KMS-11 (cell line): ENCODE measurements around the gene FKRP.

Experiments
- H2AFZ ChIP-seq: fragments of 200-600 bp; sonication (generic); 2 replicates; pipeline ENCODE4 v1.6.1; 2016; ENCODE audit warnings: antibody characterized with exemption, mixed run types, low read depth
- H3K27ac ChIP-seq: fragments of 200-600 bp; sonication (generic); 2 replicates; pipeline ENCODE4 v1.6.1; 2016; ENCODE audit warnings: mild to moderate bottlenecking, mixed run types
- H3K27me3 ChIP-seq: fragments of 200-600 bp; sonication (generic); 2 replicates; pipeline ENCODE4 v1.6.1; 2017; ENCODE audit warnings: mild to moderate bottlenecking, low read depth, mixed run types, moderate library complexity; ENCODE audit not compliant: insufficient read depth
- H3K36me3 ChIP-seq: fragments of 200-600 bp; sonication (generic); 2 replicates; pipeline ENCODE4 v1.6.1; 2017; ENCODE audit warnings: mild to moderate bottlenecking, mixed run types; ENCODE audit not compliant: insufficient read depth
- H3K4me1 ChIP-seq: fragments of 200-600 bp; sonication (generic); 2 replicates; pipeline ENCODE4 v1.6.1; 2016; ENCODE audit warnings: mild to moderate bottlenecking, low read depth, mixed run types; ENCODE audit not compliant: poor library complexity, severe bottlenecking
- H3K4me2 ChIP-seq: fragments of 200-600 bp; sonication (generic); 2 replicates; pipeline ENCODE4 v1.7.0; 2016; ENCODE audit warnings: mild to moderate bottlenecking, mixed run types
- H3K4me3 ChIP-seq: fragments of 200-600 bp; sonication (generic); IDR thresholded peaks from 2 replicates; pipeline ENCODE4 v1.6.1; 2017; ENCODE audit warnings: low read depth, low read length, mixed read lengths; ENCODE audit not compliant: insufficient read depth
- H3K79me2 ChIP-seq: fragments of 200-600 bp; sonication (generic); 2 replicates; pipeline ENCODE4 v1.6.1; 2016; ENCODE audit warnings: low read depth, mixed run types; ENCODE audit not compliant: insufficient read depth
- H3K9ac ChIP-seq: fragments of 200-600 bp; sonication (generic); 2 replicates; pipeline ENCODE4 v1.6.1; 2016; ENCODE audit warnings: mild to moderate bottlenecking, mixed run types
- H4K20me1 ChIP-seq: fragments of 200-600 bp; sonication (generic); 2 replicates; pipeline ENCODE4 v1.6.1; 2016; ENCODE audit warnings: mild to moderate bottlenecking, mixed run types; ENCODE audit not compliant: insufficient read depth
- TF ChIP-seq, protein P1 (sequence below): fragments of 200-600 bp; sonication (generic); conservative IDR thresholded peaks from 2 replicates; pipeline ENCODE4 v1.6.1; 2017; ENCODE audit warnings: low read depth, mild to moderate bottlenecking, antibody characterized with exemption, low read length, moderate library complexity, mixed read lengths

FKRP gene

DNA sequence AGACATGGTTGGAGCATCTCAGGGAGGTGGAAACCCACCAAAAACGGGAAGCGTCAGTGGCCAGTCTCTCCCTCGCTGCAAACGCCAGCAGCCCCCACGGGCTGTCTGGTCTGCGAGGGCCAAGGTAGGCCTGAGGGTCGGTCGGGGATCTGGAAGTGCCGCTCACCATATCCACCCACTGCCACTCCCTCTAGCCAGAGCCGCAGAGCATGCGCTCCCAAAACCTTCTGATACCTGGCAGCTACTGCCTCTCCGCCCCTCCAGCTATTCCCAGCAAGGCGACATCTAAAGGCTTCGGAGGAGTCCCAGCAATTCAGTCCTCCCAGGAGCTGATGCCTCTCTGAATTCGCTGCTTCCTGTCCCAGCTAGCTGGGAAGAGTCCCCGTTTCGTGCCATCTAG, 4.4 kb upstream of the FKRP start:
- no peaks in the 10 kb centered on the region for H3K27me3 ChIP-seq
- TF ChIP-seq, protein P1, sequence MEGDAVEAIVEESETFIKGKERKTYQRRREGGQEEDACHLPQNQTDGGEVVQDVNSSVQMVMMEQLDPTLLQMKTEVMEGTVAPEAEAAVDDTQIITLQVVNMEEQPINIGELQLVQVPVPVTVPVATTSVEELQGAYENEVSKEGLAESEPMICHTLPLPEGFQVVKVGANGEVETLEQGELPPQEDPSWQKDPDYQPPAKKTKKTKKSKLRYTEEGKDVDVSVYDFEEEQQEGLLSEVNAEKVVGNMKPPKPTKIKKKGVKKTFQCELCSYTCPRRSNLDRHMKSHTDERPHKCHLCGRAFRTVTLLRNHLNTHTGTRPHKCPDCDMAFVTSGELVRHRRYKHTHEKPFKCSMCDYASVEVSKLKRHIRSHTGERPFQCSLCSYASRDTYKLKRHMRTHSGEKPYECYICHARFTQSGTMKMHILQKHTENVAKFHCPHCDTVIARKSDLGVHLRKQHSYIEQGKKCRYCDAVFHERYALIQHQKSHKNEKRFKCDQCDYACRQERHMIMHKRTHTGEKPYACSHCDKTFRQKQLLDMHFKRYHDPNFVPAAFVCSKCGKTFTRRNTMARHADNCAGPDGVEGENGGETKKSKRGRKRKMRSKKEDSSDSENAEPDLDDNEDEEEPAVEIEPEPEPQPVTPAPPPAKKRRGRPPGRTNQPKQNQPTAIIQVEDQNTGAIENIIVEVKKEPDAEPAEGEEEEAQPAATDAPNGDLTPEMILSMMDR: no peak
- no peak overlapping the region for H3K9ac ChIP-seq
- H3K36me3 ChIP-seq: no peaks in the 10 kb centered on the region
- peaks cover 88% of the 10 kb centered on the region for H3K79me2 ChIP-seq
- H4K20me1 ChIP-seq: peaks cover 46% of the 10 kb centered on the region
- peaks cover 19% of the 10 kb centered on the region for H3K4me1 ChIP-seq
- no peak overlapping the region for H3K4me3 ChIP-seq
- H3K27ac ChIP-seq: no peak overlapping the region
- H2AFZ ChIP-seq: no peak overlapping the region
- no peak overlapping the region for H3K4me2 ChIP-seq

DNA sequence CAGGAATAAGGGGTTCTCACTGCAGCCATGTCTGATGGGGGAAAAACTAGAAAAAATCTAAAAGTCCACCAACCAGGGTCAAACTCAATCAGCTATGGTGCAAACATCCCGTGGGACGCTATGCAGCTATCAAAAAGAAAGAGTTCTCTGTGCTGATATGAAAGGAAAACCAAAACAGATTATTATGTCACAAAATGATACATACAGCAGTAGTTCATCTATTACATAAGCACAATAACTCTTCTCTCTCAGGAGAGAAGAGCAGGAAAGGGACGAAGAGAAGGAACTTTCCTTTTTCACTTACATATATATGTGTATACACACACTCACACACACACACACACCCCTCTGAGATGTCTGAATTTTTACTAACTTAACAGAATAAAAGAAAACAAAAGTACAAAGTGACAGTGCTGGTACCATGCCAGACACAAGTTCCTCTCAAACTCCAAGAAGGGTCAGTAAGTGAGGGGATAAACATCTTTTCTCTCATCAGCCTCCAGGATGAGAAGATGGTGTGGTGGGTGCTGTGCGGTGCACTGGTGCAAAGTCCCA, 2.9 kb upstream of the FKRP start:
- Histone ChIP-seq H4K20me1 (peaks cover 46% of the 10 kb centered on the region), H2AFZ (no peak overlapping the region), H3K4me2 (no peak overlapping the region), H3K9ac (no peak overlapping the region), H3K79me2 (peaks cover 83% of the 10 kb centered on the region), H3K27ac (no peak overlapping the region), H3K36me3 (no peaks in the 10 kb centered on the region), H3K27me3 (no peaks in the 10 kb centered on the region), H3K4me1 (peaks cover 30% of the 10 kb centered on the region), H3K4me3 (no peak overlapping the region)
- TF ChIP-seq, protein P1: no peak

DNA sequence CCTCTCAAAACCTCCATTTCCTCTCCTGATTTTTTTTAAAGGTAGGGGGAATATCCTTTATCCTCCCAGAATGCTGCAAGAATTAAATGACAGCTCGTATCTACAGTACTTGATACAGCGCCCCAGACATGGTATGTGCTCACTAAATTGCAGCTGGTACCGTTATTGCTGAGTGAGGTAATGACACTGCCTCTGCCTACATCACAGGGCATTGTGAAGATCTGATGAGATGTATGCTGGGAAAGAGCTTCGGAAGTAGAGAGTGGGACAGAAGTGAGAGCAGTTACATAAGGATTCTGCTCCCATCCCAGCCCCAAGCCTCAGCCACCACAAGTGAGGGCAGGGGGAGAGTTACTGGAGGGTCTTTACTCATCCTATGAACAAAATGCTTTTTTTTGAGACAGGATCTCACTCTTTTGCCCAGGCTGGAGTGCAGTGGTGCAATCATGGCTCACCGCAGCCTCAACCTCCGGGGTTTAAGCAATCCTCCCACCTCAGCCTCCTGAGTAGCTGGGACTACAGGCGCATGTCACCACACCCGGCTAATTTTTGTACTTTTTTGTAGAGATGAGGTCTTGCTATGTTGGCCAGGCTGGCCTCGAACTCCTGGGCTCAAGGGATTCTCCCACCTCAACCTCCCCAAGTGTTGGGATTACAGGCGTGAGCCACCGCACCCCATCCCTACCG, 1.7 kb upstream of the FKRP start:
- H3K27ac ChIP-seq: no peak overlapping the region
- no peak overlapping the region for H3K9ac ChIP-seq
- no peak overlapping the region for H3K4me3 ChIP-seq
- TF ChIP-seq, protein P1: no peak
- peak overlapping the region; percentile 81 for H3K4me2 ChIP-seq
- H4K20me1 ChIP-seq: peaks cover 46% of the 10 kb centered on the region
- H3K4me1 ChIP-seq: peaks cover 30% of the 10 kb centered on the region
- peaks cover 72% of the 10 kb centered on the region for H3K79me2 ChIP-seq
- H2AFZ ChIP-seq: no peak overlapping the region
- no peaks in the 10 kb centered on the region for H3K36me3 ChIP-seq
- no peaks in the 10 kb centered on the region for H3K27me3 ChIP-seq

DNA sequence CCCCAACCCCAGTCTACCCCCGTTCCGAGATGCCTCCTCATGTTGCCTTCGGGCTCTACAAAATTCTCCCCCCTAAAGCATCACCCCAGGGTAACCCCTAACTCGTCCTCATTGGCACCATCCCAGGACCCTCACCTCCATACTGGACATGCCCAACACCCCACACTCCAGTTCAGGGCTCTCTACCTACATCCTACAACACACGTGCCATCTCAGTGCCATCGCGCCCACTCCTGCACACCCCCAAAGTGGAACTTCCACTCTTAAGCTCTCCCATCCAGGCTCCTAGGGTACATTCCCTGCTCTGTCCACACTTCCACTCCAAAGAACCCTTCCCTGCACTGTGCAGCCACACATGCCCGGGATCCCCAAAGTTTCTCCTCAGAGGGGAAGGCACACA, 827 bp upstream of the FKRP start:
- Histone ChIP-seq H3K27ac (no peak overlapping the region), H3K4me2 (peak overlapping the region; percentile 81), H4K20me1 (peaks cover 38% of the 10 kb centered on the region)

More for the DNA sequence above, 827 bp upstream of the FKRP start:
- Histone ChIP-seq H3K9ac (peak overlapping the region; percentile 94), H3K27me3 (no peaks in the 10 kb centered on the region), H3K4me3 (peak overlapping the region; percentile 72), H3K36me3 (no peaks in the 10 kb centered on the region), H3K4me1 (peaks cover 30% of the 10 kb centered on the region), H2AFZ (no peak overlapping the region), H3K79me2 (peaks cover 63% of the 10 kb centered on the region)
- TF ChIP-seq, protein P1: no peak
